KMS-11 (cell line): ENCODE results near the gene RIPK3.
"Not testable (repeated sequence)": the region's sequence is repeated elsewhere in the genome, so short reads cannot be mapped to it uniquely, and the experiment has no call there.

Experiments
- H2AFZ ChIP-seq: fragments of 200-600 bp; sonication (generic); 2 replicates; pipeline ENCODE4 v1.6.1; 2016; ENCODE audit warnings: antibody characterized with exemption, mixed run types, low read depth
- H3K27ac ChIP-seq: fragments of 200-600 bp; sonication (generic); 2 replicates; pipeline ENCODE4 v1.6.1; 2016; ENCODE audit warnings: mild to moderate bottlenecking, mixed run types
- H3K27me3 ChIP-seq: fragments of 200-600 bp; sonication (generic); 2 replicates; pipeline ENCODE4 v1.6.1; 2017; ENCODE audit warnings: mild to moderate bottlenecking, low read depth, mixed run types, moderate library complexity; ENCODE audit not compliant: insufficient read depth
- H3K36me3 ChIP-seq: fragments of 200-600 bp; sonication (generic); 2 replicates; pipeline ENCODE4 v1.6.1; 2017; ENCODE audit warnings: mild to moderate bottlenecking, mixed run types; ENCODE audit not compliant: insufficient read depth
- H3K4me1 ChIP-seq: fragments of 200-600 bp; sonication (generic); 2 replicates; pipeline ENCODE4 v1.6.1; 2016; ENCODE audit warnings: mild to moderate bottlenecking, low read depth, mixed run types; ENCODE audit not compliant: poor library complexity, severe bottlenecking
- H3K4me2 ChIP-seq: fragments of 200-600 bp; sonication (generic); 2 replicates; pipeline ENCODE4 v1.7.0; 2016; ENCODE audit warnings: mild to moderate bottlenecking, mixed run types
- H3K4me3 ChIP-seq: fragments of 200-600 bp; sonication (generic); IDR thresholded peaks from 2 replicates; pipeline ENCODE4 v1.6.1; 2017; ENCODE audit warnings: low read depth, low read length, mixed read lengths; ENCODE audit not compliant: insufficient read depth
- H3K79me2 ChIP-seq: fragments of 200-600 bp; sonication (generic); 2 replicates; pipeline ENCODE4 v1.6.1; 2016; ENCODE audit warnings: low read depth, mixed run types; ENCODE audit not compliant: insufficient read depth
- H3K9ac ChIP-seq: fragments of 200-600 bp; sonication (generic); 2 replicates; pipeline ENCODE4 v1.6.1; 2016; ENCODE audit warnings: mild to moderate bottlenecking, mixed run types
- H4K20me1 ChIP-seq: fragments of 200-600 bp; sonication (generic); 2 replicates; pipeline ENCODE4 v1.6.1; 2016; ENCODE audit warnings: mild to moderate bottlenecking, mixed run types; ENCODE audit not compliant: insufficient read depth
- CTCF ChIP-seq: fragments of 200-600 bp; sonication (generic); conservative IDR thresholded peaks from 2 replicates; pipeline ENCODE4 v1.6.1; 2017; ENCODE audit warnings: low read depth, mild to moderate bottlenecking, antibody characterized with exemption, low read length, moderate library complexity, mixed read lengths

Gene RIPK3

GRCh38 chr14:24360281-24360680 is 20.5 kb upstream of the RIPK3 start:
- H3K4me3 ChIP-seq = no peak overlapping the region
- H3K4me2 ChIP-seq = no peak overlapping the region
- H3K4me1 ChIP-seq = peaks cover 5% of the 10 kb centered on the region
- H3K79me2 ChIP-seq = no peaks in the 10 kb centered on the region
- TF ChIP-seq CTCF = no peak
- no peaks in the 10 kb centered on the region for H3K36me3 ChIP-seq
- no peak overlapping the region for H3K9ac ChIP-seq
- H2AFZ ChIP-seq = no peak overlapping the region
- H3K27me3 ChIP-seq = no peaks in the 10 kb centered on the region
- H3K27ac ChIP-seq = no peak overlapping the region
- no peaks in the 10 kb centered on the region for H4K20me1 ChIP-seq

- no peaks in the 10 kb centered on the region for H3K79me2 ChIP-seq
- no peaks in the 10 kb centered on the region for H3K27me3 ChIP-seq
- H3K4me1 ChIP-seq = no peaks in the 10 kb centered on the region
- H3K36me3 ChIP-seq = no peaks in the 10 kb centered on the region
- TF ChIP-seq CTCF = no peak
- no peak overlapping the region for H3K4me2 ChIP-seq
- H3K27ac ChIP-seq = no peak overlapping the region
- no peak overlapping the region for H3K4me3 ChIP-seq
- H3K9ac ChIP-seq = no peak overlapping the region
- no peaks in the 10 kb centered on the region for H4K20me1 ChIP-seq
- H2AFZ ChIP-seq = no peak overlapping the region
Observed at GRCh38 chr14:24356208-24356607, 16.4 kb upstream of the RIPK3 start.

GRCh38 chr14:24355009-24355408 is 15.2 kb upstream of the RIPK3 start:
- TF ChIP-seq CTCF = no peak
- H4K20me1 ChIP-seq = no peaks in the 10 kb centered on the region
- no peaks in the 10 kb centered on the region for H3K79me2 ChIP-seq
- no peak overlapping the region for H3K27ac ChIP-seq
- no peaks in the 10 kb centered on the region for H3K36me3 ChIP-seq
- H3K4me2 ChIP-seq = no peak overlapping the region
- H3K4me3 ChIP-seq = no peak overlapping the region
- H2AFZ ChIP-seq = no peak overlapping the region
- H3K9ac ChIP-seq = no peak overlapping the region
- H3K27me3 ChIP-seq = no peaks in the 10 kb centered on the region
- H3K4me1 ChIP-seq = no peaks in the 10 kb centered on the region

- H3K4me2 ChIP-seq, H3K79me2 ChIP-seq, H3K4me1 ChIP-seq, H3K27ac ChIP-seq, H3K9ac ChIP-seq, H3K4me3 ChIP-seq, H4K20me1 ChIP-seq, H2AFZ ChIP-seq, H3K36me3 ChIP-seq, H3K27me3 ChIP-seq: not testable (repeated sequence)
Observed at GRCh38 chr14:24354482-24354825, 14.7 kb upstream of the RIPK3 start.

GRCh38 chr14:24353559-24354481 is 14.0 kb upstream of the RIPK3 start:
- H3K4me2 ChIP-seq = no peak overlapping the region
- H3K27ac ChIP-seq = no peak overlapping the region
- H3K27me3 ChIP-seq = no peaks in the 10 kb centered on the region
- H4K20me1 ChIP-seq = no peaks in the 10 kb centered on the region
- TF ChIP-seq CTCF = no peak
- no peak overlapping the region for H3K4me3 ChIP-seq
- no peaks in the 10 kb centered on the region for H3K79me2 ChIP-seq
- H2AFZ ChIP-seq = no peak overlapping the region
- no peaks in the 10 kb centered on the region for H3K36me3 ChIP-seq
- no peaks in the 10 kb centered on the region for H3K4me1 ChIP-seq
- no peak overlapping the region for H3K9ac ChIP-seq
